Hepatocyte (in vitro differentiated cells): ENCODE measurements around the gene UBE2E1.

Source experiments
- CTCF ChIP-seq: fragments of 200-600 bp; sonication (generic); IDR thresholded peaks from 2 replicates; pipeline ENCODE4 v1.5.1; 2016; ENCODE audit warnings: antibody characterized with exemption, mild to moderate bottlenecking; ENCODE audit not compliant: poor library complexity
- EZH2 ChIP-seq: fragments of 200-600 bp; sonication (generic); IDR thresholded peaks from 2 replicates; pipeline ENCODE4 v1.6.1; 2016; ENCODE audit warnings: antibody characterized with exemption, mild to moderate bottlenecking, borderline replicate concordance

DNA sequence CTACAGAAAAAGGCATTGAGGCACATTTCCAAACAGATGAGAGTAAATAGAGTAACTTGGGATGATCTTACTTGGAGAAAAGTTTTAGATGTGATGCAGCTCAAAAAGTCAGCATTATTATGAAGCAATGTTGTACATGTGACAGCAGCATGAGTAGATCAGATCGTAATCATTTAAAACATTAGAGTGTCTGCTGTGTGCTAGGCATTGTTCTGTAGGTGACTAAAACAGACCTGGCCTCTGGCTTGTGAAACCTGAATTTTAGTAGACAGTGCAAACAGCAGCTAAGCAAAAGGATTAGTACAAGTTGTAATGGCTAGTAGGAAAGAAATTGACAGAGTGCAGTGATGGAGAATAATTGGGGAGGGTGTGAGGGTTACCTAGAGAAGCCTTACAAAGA, 15.1 kb downstream of the UBE2E1 start:
- TF ChIP-seq CTCF (no peak), EZH2 (no peak)
